LNCaP clone FGC (cell line): ENCODE measurements around the gene DHRS12.

ENCODE experiments used
- DNase-seq: peaks from one replicate; pipeline ENCODE4 v3.0.0-alpha.2; 2011; ENCODE audit warnings: low read depth
- H3K4me3 ChIP-seq: 2 replicates; pipeline ENCODE4 v1.5.1; 2011; ENCODE audit warnings: mild to moderate bottlenecking, low read depth, low read length, control low read depth
- TF ChIP-seq, protein P1 (sequence below): IDR thresholded peaks from 2 replicates; pipeline ENCODE4 v1.5.1; 2012; ENCODE audit warnings: mild to moderate bottlenecking; ENCODE audit not compliant: control insufficient read depth, insufficient read depth; ENCODE audit errors: extremely low read depth

DHRS12 gene

DNA sequence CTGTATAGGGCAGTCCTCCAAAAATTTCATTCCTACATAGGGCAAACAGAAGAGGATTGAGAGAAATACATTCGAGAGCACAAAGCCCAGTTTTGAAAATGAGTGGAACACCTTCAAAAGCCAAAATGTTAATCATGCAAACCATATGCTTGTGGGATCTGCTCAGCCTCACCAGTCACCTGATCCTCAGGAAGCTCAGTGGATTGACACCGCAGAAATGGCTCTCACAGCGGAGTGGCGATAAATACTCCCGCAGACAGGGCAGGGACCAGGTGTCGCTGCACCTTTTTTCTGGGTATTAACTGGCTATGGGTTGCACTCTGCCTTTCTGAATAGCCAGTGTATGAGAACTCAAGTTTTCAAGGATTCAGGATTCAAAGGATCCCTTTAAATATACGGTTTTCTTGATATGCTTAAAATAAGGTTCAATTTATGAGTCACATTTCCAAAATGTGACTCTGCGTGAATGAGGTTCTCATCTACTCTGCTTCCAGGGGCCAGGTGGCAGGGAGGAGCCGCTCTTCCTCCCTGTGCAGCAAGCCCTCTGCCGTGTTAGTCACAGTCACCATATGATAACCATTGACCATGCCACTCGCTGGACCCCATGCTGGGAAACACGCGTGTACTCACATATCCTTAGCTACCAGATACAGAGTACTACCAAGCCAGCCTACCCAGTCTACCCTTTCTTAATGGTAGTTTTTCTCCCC, 18.3 kb upstream of the DHRS12 start:
- TF ChIP-seq, protein P1, sequence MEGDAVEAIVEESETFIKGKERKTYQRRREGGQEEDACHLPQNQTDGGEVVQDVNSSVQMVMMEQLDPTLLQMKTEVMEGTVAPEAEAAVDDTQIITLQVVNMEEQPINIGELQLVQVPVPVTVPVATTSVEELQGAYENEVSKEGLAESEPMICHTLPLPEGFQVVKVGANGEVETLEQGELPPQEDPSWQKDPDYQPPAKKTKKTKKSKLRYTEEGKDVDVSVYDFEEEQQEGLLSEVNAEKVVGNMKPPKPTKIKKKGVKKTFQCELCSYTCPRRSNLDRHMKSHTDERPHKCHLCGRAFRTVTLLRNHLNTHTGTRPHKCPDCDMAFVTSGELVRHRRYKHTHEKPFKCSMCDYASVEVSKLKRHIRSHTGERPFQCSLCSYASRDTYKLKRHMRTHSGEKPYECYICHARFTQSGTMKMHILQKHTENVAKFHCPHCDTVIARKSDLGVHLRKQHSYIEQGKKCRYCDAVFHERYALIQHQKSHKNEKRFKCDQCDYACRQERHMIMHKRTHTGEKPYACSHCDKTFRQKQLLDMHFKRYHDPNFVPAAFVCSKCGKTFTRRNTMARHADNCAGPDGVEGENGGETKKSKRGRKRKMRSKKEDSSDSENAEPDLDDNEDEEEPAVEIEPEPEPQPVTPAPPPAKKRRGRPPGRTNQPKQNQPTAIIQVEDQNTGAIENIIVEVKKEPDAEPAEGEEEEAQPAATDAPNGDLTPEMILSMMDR: no peak
- H3K4me3 ChIP-seq: no peak overlapping the region
- no peak for DNase-seq

DNA sequence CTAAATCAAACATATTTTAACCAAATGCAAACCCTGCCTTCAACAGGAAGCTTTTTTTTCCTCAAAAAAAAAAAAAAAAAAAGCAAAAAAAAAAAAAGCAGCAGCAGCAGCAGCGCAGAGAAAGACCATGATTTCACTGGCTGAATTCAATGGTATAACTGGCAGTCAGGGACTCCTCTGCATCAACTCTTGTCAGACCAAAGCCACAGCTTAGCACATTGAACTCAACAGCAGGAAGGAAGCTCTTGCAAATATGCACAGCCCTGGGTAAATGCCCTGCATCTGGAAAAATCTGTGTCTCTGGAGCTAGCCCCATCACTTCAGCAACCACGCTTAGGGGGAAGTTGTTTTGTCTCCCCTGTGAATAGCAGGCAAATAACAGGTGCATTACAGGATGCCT, 17.6 kb upstream of the DHRS12 start:
- no peak overlapping the region for H3K4me3 ChIP-seq
- TF ChIP-seq, protein P1: no peak
- no peak for DNase-seq

DNA sequence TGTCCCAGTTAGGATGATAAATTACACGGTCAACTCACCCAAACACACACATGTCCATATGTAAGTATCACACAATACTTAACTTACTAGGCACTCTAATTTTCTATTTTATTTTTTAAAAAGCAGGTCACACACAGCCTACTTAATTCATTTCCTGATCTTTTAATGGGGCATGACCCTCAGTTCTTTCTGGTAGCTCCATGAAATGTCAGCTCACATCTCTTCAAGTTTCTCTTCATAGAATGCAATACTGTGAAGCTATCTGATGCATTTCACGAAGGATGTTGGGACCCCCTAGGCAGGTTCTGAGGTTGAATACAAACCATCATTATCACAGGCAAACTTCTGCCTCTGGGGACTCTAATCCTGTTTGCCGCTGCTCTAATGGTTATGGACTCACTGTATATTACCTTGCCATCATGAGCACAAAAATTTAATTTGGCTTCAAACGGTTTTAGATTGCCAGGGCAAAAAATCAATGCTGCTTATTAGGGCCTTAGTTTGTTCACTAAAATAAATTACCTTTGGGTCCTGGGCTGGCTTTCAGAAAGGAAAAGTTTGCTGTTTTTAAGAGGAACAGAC, 16.1 kb upstream of the DHRS12 start:
- DNase-seq: no peak
- no peak overlapping the region for H3K4me3 ChIP-seq
- TF ChIP-seq, protein P1: no peak

DNA sequence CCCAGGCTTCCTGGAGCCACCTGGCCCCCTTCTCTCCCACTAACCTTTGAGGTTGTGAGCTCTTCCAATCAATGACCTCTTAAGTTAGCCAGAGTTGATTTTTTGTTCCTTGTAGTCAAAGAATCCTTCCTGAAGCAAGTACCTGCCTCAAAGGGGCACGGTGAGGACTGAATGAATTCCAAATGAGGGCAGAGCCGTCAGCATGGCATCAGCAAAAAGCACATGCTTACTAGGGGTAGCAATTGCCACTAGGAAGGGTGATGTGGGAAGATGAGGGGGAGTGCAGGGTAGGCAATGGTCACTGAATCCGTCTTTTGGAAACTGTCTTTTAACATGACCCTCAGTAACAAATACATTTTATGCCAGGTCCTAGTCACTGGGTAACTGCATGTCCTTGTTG, 15.6 kb upstream of the DHRS12 start:
- no peak overlapping the region for H3K4me3 ChIP-seq
- DNase-seq: no peak
- TF ChIP-seq, protein P1: no peak

DNA sequence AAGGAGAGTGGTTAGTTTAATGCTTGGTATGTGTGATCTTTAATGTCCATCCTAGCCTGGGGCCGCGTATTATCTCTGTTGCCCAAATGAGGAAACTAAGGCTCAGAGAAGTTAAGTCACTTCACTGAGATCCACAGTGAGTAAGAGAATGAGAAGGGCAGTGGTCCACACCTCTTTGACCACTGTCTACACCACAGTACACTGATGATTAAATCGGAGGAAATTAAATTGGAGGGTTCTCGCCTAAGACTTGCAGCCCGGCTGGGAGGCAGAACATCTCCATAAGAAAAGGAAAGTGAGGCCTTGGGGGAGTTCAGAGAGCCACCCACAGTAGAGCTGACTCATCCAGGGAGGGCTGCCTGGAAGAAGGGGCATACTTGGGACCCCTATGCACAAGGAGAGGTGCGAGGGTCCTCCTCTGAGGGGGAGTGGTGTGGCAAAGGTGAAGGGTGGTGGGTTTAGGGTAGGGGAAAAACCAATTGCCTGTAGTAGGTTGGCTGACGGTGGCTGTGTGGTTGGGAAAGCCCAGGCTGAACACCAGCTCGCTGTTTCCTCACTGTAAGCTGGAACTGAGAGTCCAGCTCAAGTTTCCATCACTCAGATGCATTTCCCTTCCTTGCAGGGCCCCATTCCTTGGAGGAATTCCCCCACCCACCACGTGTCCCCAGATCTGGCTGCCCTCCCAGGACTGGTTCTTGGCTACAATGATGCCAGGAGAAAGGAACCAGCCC, 15.0 kb upstream of the DHRS12 start:
- TF ChIP-seq, protein P1: no peak
- H3K4me3 ChIP-seq: no peak overlapping the region
- no peak for DNase-seq

DNA sequence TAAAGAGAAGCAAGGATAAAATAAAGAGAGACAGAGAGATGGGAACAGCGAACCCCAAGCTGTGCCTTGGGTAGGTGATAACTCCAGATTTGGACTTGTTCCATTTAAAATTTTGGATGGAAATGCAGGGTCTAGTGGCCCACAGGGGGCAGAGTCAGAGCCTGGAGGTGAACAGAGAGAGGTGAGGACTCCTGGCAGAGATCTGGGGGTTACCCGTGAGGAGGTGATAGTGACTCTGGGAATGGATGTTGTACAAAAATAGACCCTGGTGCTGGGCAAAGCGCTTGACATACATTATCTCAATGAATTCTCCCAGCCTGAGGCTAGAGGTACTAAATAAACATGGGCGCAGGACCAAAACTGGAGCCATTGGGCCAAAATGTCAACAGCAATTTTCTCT, 14.3 kb upstream of the DHRS12 start:
- TF ChIP-seq, protein P1: no peak
- DNase-seq: no peak
- H3K4me3 ChIP-seq: no peak overlapping the region

DNA sequence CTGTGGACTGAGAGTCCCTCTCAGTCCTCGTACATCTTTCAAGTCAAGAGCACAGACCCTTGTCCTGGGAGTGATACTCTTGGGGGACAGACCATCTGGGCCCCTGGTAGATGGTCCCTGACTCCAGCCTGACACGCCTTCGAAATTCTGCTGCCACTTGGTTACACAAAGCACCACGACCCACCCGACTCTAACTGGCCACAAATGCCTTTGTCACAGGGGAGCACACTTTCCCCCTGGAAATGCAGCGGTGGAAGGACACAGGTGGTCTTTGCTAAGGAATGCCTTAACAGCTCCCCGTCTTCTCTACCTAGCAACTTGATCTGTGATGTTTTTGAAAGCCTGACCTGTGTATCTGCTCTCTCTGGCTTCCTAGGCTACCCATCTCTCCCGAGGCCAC, 13.8 kb upstream of the DHRS12 start:
- TF ChIP-seq, protein P1: no peak
- no peak overlapping the region for H3K4me3 ChIP-seq
- no peak for DNase-seq
